ENCODE data around the gene NPW.
"Not testable (repeated sequence)": the region's sequence is repeated elsewhere in the genome, so short reads cannot be mapped to it uniquely, and the experiment has no call there.

Gene NPW

GRCh38 chr16:2009791-2010510 is 9.6 kb upstream of the NPW start, which contains the start of gene ZNF598:
Gene ZNF598 (minus strand): TSS chr16:2009821.
- peak; percentile 85 for DNase-seq
- H3K4me3 Mint-ChIP-seq: peak within 1 kb of the TSS; percentile 90
- CTCF ChIA-PET: no interaction called here
- no peaks in the 10 kb centered on the region for H3K9me3 Mint-ChIP-seq
- H3K27ac Mint-ChIP-seq: peak within 1 kb of the TSS; percentile 92
- H3K4me1 Mint-ChIP-seq: peaks cover 42% of the 10 kb centered on the region
- H3K36me3 Mint-ChIP-seq: peaks cover 8% of the 10 kb centered on the region
- H3K27me3 Mint-ChIP-seq: no peaks in the 10 kb centered on the region

- CTCF ChIA-PET, H3K9me3 Mint-ChIP-seq, H3K27me3 Mint-ChIP-seq, H3K36me3 Mint-ChIP-seq, DNase-seq, H3K4me3 Mint-ChIP-seq, H3K27ac Mint-ChIP-seq: not testable (repeated sequence)
- peaks cover 30% of the 10 kb centered on the region for H3K4me1 Mint-ChIP-seq
These were observed 7.9 kb upstream of the NPW start for GRCh38 chr16:2011726-2012125.

GRCh38 chr16:2013527-2013926 is 6.1 kb upstream of the NPW start:
- H3K27me3 Mint-ChIP-seq: peaks cover 25% of the 10 kb centered on the region
- H3K36me3 Mint-ChIP-seq: peaks cover 2% of the 10 kb centered on the region
- H3K27ac Mint-ChIP-seq: no peak overlapping the region
- no peaks in the 10 kb centered on the region for H3K9me3 Mint-ChIP-seq
- peaks cover 12% of the 10 kb centered on the region for H3K4me1 Mint-ChIP-seq
- no peak overlapping the region for H3K4me3 Mint-ChIP-seq
- CTCF ChIA-PET: interaction anchor here (1.0 to 2.0 kb wide), 3 partner anchors 9 to 127 kb away, joined by 3 to 9 read pairs (median 6); no protein-coding TSS in a partner anchor
- no peak for DNase-seq

- CTCF ChIA-PET: no interaction called here
- Mint-ChIP-seq H3K27ac (no peak overlapping the region), H3K27me3 (peaks cover 43% of the 10 kb centered on the region), H3K36me3 (no peaks in the 10 kb centered on the region), H3K9me3 (no peaks in the 10 kb centered on the region), H3K4me1 (peaks cover 2% of the 10 kb centered on the region), H3K4me3 (no peak overlapping the region)
- no peak for DNase-seq
These were observed 4.3 kb upstream of the NPW start for GRCh38 chr16:2015117-2015946.

GRCh38 chr16:2015947-2016208 is 3.7 kb upstream of the NPW start:
- Mint-ChIP-seq H3K27me3 (peaks cover 48% of the 10 kb centered on the region), H3K27ac (no peak overlapping the region), H3K4me3 (no peak overlapping the region), H3K9me3 (no peaks in the 10 kb centered on the region), H3K4me1 (peaks cover 4% of the 10 kb centered on the region), H3K36me3 (no peaks in the 10 kb centered on the region)
- CTCF ChIA-PET: interaction anchor here (0.6 to 1.0 kb wide), 4 partner anchors 12 to 198 kb away, joined by 3 to 9 read pairs (median 4); no protein-coding TSS in a partner anchor
- no peak for DNase-seq

GRCh38 chr16:2016407-2016922 is 3.1 kb upstream of the NPW start:
- peak; percentile 43 for DNase-seq
- H3K4me1 Mint-ChIP-seq: peaks cover 4% of the 10 kb centered on the region
- H3K27ac Mint-ChIP-seq: no peak overlapping the region

GRCh38 chr16:2019921-2020831 is 591 bp downstream of the NPW start:
- no peaks in the 10 kb centered on the region for H3K36me3 Mint-ChIP-seq
- CTCF ChIA-PET: interaction anchor here (0.8 to 2.0 kb wide), 4 partner anchors 16 to 231 kb away, joined by 3 to 7 read pairs (median 5); partner anchors contain the start of gene ECI1
- H3K4me3 Mint-ChIP-seq: no peak overlapping the region

More at GRCh38 chr16:2016407-2016922, 3.1 kb upstream of the NPW start:
- no peak overlapping the region for H3K4me3 Mint-ChIP-seq
- H3K36me3 Mint-ChIP-seq: no peaks in the 10 kb centered on the region
- H3K27me3 Mint-ChIP-seq: peaks cover 54% of the 10 kb centered on the region
- H3K9me3 Mint-ChIP-seq: no peaks in the 10 kb centered on the region
- CTCF ChIA-PET: interaction anchor here (0.6 to 1.0 kb wide), 6 partner anchors 13 to 199 kb away, joined by 3 to 9 read pairs (median 3); no protein-coding TSS in a partner anchor

GRCh38 chr16:2022723-2023091 is 3.1 kb downstream of the NPW start:
- Mint-ChIP-seq H3K27ac (no peak overlapping the region), H3K9me3 (no peaks in the 10 kb centered on the region), H3K4me1 (peaks cover 33% of the 10 kb centered on the region), H3K4me3 (peak overlapping the region; percentile 62), H3K36me3 (no peaks in the 10 kb centered on the region), H3K27me3 (peaks cover 87% of the 10 kb centered on the region)
- CTCF ChIA-PET: interaction anchor here (0.7 to 1.8 kb wide), 9 partner anchors 8 to 229 kb away, joined by 3 to 23 read pairs (median 4); partner anchors contain the start of genes ECI1, PKD1 and RAB26
- DNase-seq: peak; percentile 61

More at GRCh38 chr16:2019921-2020831, 591 bp downstream of the NPW start:
- H3K9me3 Mint-ChIP-seq: no peaks in the 10 kb centered on the region
- H3K27ac Mint-ChIP-seq: no peak overlapping the region
- DNase-seq: no peak
- peaks cover 24% of the 10 kb centered on the region for H3K4me1 Mint-ChIP-seq
- peaks cover 80% of the 10 kb centered on the region for H3K27me3 Mint-ChIP-seq

GRCh38 chr16:2023092-2024031 is 3.8 kb downstream of the NPW start:
- peak overlapping the region; percentile 38 for H3K27ac Mint-ChIP-seq
- CTCF ChIA-PET: interaction anchor here (0.6 to 1.8 kb wide), 11 partner anchors 9 to 228 kb away, joined by 3 to 23 read pairs (median 4); partner anchors contain the start of genes ECI1, PKD1 and RAB26
- DNase-seq: peak; percentile 96
- peaks cover 87% of the 10 kb centered on the region for H3K27me3 Mint-ChIP-seq
- H3K4me1 Mint-ChIP-seq: peaks cover 33% of the 10 kb centered on the region
- peak overlapping the region; percentile 62 for H3K4me3 Mint-ChIP-seq
- H3K36me3 Mint-ChIP-seq: no peaks in the 10 kb centered on the region
- no peaks in the 10 kb centered on the region for H3K9me3 Mint-ChIP-seq

GRCh38 chr16:2024032-2024420 is 4.4 kb downstream of the NPW start:
- CTCF ChIA-PET: interaction anchor here (0.6 to 1.3 kb wide), 5 partner anchors 8 to 131 kb away, joined by 3 to 5 read pairs (median 3); partner anchors contain the start of gene TRAF7
- no peaks in the 10 kb centered on the region for H3K9me3 Mint-ChIP-seq
- no peak overlapping the region for H3K4me3 Mint-ChIP-seq
- H3K36me3 Mint-ChIP-seq: no peaks in the 10 kb centered on the region
- no peak overlapping the region for H3K27ac Mint-ChIP-seq
- H3K4me1 Mint-ChIP-seq: peaks cover 33% of the 10 kb centered on the region
- H3K27me3 Mint-ChIP-seq: peaks cover 87% of the 10 kb centered on the region
- DNase-seq: no peak

- no peak overlapping the region for H3K27ac Mint-ChIP-seq
- H3K4me1 Mint-ChIP-seq: peaks cover 33% of the 10 kb centered on the region
- CTCF ChIA-PET: interaction anchor here (1.3 kb wide), 1 partner anchor 130 kb away, joined by 5 read pairs; the partner anchor contains the start of gene TRAF7
- DNase-seq: no peak
- peaks cover 84% of the 10 kb centered on the region for H3K27me3 Mint-ChIP-seq
- H3K4me3 Mint-ChIP-seq: peak overlapping the region; percentile 51
- no peaks in the 10 kb centered on the region for H3K9me3 Mint-ChIP-seq
- no peaks in the 10 kb centered on the region for H3K36me3 Mint-ChIP-seq
These were observed 5.7 kb downstream of the NPW start for GRCh38 chr16:2025251-2025650.

- DNase-seq: no peak
- no peak overlapping the region for H3K27ac Mint-ChIP-seq
- CTCF ChIA-PET: no interaction called here
- H3K27me3 Mint-ChIP-seq: peaks cover 81% of the 10 kb centered on the region
- peak overlapping the region; percentile 51 for H3K4me3 Mint-ChIP-seq
- no peaks in the 10 kb centered on the region for H3K9me3 Mint-ChIP-seq
- H3K36me3 Mint-ChIP-seq: no peaks in the 10 kb centered on the region
- H3K4me1 Mint-ChIP-seq: peaks cover 29% of the 10 kb centered on the region
These were observed 6.4 kb downstream of the NPW start for GRCh38 chr16:2025878-2026460.
